Activated CD4-positive, CD25-positive, alpha-beta regulatory T cell treated with anti-CD3 and anti-CD28 coated beads, Interleukin-2, amount 50 U/mL, for 24 hours (primary cell): ENCODE measurements around the gene IFTAP.

ENCODE experiments used
- ATAC-seq, 2 donors: fragments of 150-1000 bp; cut with Tn5 transposase; one replicate each; pipeline ENCODE4 v1.10.0; 2021; ENCODE audit warnings: mild to moderate bottlenecking in 1 of 2, moderate library complexity in 1 of 2

The IFTAP gene

DNA sequence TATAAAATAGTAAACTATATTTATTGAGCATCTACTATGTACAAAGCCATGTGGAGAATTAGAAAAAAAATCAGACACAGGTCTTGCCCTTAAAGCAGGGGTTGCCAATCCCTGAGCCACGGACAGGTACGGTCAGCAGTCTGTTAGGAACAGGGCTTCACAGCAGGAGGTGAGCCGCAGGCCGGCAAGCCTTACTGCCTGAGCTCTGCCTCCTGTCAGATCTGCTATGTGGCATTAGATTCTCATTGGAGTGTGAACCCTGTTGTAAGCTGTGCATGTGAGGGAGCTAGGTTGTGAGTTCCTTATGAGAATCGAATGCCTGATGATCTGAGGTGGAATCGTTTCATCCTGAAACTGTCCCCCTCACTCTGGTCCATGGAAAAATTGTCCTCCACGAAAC lies 5.9 kb downstream of the IFTAP start:
- ATAC-seq: no peak

- ATAC-seq: no peak
These were observed 6.9 kb downstream of the IFTAP start for GRCh38 chr11:36601155-36601554.

DNA sequence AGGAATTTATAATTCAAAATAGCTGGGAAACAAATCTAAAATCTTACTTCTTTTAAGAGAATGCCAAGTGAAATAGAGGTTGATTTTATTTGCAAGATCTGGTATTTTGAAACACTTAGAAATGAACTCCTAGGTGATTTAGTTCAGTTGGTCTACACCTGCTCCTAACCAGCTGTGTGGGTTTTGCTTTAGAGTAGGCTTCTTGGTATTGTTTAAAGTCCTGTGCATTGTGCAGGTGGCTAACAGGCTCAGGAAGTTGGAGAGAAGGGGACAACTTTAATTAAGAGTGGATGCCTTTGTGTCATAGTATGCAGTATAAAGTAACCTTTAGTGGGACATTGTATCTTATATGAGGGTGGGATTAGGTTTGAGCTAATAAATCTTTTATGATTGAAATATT lies 7.8 kb downstream of the IFTAP start:
- no peak for ATAC-seq

DNA sequence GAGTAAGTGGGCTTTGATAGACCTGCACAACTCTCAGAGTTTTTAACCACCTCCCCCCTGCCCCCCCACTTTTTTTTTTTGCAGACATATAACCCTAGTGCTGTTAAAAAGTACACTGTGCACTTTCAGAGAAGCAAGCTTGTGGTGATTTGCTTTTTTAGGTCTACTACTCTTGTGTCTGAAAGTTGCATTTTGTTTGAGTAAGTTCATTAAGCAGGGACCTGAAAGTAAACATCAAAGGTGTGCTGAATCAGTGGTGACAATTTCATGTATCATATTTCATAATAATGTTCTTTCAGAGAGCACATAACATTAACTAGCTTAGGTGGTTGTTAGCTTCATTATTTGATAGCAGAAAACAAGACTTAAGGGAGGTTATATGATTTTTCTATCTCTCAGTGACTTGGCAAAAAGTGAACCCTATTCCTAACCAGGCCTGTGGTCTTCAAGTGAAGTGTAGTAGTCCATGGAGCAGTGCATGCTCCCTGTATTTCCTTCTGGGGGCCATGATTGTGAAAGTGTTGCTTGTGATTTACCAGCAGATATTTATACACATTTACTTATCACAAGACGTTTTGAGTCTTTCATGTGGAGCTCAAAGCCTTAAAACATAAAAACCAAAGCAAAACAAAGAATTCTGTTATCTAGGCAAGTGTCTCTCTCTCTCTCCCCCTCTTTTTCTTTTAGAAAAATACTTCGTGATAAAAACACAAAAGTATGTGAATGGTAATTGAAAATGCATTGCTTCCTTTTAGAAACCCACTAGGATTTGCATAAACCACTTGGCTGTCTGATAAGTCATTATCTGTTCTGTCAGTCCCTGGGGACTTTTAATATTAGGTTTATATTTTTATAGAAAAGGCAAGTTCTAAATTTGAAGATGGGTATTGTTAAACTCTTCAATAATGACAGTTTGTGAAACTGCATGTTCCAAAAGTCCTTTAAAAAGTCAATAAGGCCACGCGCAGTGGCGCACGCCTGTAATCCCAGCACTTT lies 11.2 kb downstream of the IFTAP start:
- no peak for ATAC-seq

GRCh38 chr11:36608491-36609199 lies 14.3 kb downstream of the IFTAP start:
- no peak for ATAC-seq

GRCh38 chr11:36609383-36609782 lies 15.1 kb downstream of the IFTAP start:
- no peak for ATAC-seq

DNA sequence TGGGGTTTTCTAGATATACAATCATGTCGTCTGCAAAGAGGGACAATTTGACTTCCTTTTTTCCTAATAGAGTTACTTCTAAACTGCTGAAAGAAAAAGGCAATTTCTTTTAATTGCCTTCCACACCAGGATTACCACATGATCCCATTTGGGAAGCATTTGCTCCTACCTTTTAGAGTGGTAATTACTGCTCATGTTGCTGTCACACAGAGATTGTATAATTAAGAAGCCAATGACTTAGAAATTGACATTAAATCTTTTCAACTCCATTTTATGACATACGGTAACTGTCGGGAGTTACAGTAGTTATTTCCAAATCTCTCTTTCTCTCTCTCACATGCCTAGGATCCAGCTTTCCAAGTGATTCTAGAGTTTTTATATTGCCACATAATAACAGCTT lies 21.5 kb downstream of the IFTAP start:
- ATAC-seq: no peak

DNA sequence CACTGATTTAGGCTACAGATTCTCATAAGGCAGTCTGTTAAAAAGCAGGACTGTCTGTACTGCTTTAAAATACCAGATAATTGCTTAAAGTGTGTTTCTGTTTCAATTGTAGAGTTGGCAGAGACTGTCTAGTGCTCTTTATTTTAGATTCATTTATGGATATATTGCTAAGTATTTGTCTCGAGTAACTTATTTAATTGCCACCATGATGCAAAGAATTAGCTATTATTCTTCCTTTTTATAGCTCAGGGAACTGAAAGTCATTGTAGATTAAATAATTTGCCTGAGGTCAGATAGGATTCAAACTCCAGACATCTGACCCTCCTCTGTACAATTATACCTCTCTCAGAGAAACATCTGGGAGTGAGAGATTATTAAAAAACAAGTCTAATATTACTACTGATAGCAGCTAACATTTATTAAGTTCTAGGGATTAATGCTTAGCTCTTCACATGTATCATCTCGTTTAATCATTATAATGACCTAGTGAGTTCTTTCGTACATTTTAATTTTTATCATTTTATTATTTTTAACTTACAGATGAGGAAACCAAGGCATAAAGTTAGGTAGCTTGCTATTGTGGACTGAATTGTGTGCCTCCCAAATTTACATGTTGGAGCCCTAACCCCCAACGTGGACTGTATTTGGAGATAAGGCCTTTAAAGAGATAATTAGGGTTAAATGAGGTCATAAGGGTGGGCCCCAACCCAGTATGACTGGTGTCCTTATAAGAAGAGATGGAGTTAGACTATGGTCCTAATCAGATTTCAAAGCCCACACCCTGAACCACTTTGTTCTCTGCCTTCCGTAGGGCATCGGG lies 23.5 kb downstream of the IFTAP start:
- no peak for ATAC-seq

DNA sequence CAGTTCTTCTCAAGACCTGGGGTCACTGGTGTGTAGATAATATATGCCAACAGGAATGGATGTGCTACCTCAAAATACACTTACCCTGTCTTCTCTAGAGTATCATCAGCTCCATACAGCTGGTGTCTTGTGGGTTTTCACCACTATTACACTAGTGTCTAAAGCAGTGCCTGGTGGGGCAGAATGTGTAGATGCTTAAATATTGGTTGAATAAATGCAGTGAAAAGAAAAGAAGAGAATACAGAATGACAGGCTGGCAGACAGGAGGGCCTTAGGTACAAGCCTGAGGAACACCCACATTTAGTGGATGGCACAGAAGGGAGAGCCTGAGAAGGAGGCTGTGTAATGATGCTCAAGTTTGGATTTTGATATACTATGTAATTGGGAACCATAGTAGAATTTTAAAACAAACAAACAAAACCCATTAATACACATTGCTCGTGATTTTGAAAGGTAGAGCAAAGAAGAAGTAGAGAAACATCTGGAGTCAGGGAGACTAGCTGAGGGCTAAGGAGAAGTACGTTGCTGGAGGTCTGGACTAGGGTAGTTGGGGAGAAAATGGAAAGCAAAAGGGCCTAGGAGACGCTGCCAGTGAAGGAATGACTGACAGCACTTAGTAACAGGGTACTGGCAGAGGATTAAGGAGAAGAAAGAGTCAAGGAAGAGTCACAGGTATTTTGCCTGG lies 24.2 kb downstream of the IFTAP start:
- ATAC-seq: no peak

DNA sequence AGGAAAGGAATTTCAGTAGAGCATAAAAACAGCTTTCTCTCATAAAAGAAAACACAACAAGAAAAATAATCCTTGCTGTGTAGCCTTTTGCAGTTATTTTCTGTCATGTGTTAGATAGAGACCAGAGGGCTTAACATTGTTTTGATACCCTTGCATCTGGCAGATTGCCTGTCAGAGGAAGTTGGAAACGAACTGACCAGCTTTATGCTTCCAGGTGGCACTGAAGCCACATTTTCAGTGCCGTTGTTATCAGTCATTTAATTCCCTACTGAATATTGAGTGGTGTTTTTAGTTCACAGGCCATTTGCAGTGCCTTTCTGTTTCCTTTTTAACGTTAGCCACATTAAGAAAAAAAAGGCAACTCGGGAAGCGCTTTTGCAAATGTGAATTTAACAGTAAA lies 25.2 kb downstream of the IFTAP start:
- ATAC-seq: no peak

DNA sequence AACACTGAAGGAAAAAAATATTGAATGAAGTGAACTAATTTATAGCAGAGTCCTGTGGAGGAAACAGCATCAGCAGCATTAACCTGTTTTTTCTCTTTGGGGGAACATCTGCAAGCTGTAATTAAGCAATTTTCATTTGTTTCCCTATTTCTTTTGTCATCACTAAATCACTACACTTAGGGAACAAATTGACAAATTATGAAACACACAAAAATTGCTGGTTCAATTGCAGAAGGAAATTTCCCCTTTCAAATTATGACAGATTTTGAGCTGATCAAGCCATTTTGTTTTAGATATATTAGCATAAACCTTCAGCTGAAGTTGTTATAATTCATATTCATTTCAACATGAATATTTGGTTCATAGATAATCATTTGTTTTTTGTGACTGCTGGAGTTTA lies 25.9 kb downstream of the IFTAP start:
- no peak for ATAC-seq

GRCh38 chr11:36622431-36623136 lies 28.3 kb downstream of the IFTAP start:
- ATAC-seq: no peak

DNA sequence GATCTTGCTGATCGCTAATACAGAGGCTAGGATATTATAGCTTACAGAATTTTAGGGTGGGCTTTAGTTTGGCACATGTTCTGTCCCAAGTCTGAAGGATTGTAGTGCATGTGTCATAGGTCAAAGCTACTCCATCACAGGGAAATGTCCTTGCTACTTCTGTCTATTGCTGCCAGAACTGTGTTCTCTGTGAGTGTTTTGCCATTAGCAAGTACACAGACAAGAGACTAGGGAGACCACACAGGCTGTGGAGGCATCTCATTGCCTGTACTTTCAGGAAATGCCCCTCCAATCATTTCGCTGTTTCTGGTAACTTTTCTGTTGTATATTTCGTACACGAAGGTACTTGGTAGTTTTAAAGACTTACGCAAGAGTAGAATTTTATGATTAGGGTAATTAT lies 29.2 kb downstream of the IFTAP start:
- no peak for ATAC-seq

GRCh38 chr11:36627006-36627405 lies 32.7 kb downstream of the IFTAP start:
- ATAC-seq: no peak

DNA sequence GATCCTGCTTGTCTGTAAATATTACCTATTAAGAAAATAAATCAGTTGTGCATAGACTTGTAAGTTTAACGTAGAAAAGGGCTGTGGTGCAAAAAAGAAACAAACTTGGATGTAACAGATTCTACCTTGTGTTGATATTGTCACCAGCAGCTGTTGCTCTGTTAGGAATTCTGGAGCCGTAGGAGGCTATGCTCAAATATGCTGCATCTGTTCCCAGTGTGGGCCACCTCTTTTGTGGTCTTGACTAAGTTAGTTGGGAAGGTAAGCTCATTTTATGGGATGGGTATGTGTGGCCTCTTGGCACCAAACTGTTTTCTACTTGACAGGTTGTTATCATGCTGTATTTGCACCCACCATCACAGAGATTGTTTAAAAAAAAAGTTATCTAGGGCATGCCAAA lies 33.2 kb downstream of the IFTAP start:
- no peak for ATAC-seq

GRCh38 chr11:36628141-36628540 lies 33.8 kb downstream of the IFTAP start:
- no peak for ATAC-seq

- ATAC-seq: no peak
These were observed 34.5 kb downstream of the IFTAP start for GRCh38 chr11:36628765-36629244.

DNA sequence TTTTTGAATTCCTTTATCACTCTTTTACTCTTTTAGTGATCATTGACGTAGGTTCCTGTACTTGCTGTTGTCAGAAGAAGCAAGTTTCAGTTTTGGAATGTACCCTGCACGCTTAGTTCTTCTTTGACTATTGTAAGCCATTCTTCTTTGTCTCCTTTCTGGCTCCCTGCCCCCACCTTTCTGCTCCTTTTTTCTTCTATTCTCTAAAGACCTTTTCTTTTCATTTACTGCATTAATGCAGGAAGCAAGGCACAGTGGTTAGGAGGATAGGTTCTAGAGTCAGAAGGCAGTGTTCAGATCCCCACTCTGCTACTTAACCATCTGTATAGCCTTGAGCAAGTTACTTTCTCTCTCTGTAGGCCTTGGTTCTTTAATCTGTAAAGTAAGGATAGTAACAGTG lies 37.5 kb downstream of the IFTAP start:
- no peak for ATAC-seq

DNA sequence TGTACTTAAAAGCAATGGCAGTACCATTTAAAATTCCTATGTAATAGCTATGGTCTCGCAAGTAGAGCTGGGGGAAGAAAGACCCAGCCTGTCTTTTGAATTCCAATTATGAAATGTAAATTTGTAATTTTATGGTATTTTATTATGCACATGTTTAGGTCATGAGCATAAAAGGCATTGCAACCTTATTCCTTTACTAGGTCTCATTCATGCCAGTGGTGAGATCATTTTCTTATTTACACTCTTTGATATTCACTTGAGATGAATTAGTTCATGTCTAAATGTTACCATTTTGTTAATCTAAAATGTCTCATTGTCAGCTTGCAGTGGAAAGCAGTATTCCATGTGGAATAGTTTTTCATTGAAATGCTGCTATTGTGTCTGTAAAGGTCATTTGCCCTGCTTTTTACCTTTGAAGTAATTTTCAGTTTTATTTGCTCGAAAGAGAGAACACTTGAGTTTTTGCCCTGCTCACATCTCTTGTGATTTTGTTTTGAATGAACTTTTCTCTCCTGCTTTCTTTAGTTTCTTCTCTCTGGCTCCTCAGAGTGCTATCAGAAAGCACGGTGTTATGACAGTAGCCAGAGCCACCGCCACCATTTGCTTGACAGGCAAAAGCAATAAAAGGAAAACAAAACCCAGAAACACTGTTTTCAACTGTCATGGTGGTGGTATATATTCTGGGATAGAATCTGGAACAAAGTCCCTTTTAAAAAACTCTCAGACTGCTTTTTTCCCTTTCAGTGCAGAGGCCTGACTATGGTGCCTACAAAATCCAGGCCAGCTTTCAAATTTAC lies 41.0 kb downstream of the IFTAP start:
- no peak for ATAC-seq

DNA sequence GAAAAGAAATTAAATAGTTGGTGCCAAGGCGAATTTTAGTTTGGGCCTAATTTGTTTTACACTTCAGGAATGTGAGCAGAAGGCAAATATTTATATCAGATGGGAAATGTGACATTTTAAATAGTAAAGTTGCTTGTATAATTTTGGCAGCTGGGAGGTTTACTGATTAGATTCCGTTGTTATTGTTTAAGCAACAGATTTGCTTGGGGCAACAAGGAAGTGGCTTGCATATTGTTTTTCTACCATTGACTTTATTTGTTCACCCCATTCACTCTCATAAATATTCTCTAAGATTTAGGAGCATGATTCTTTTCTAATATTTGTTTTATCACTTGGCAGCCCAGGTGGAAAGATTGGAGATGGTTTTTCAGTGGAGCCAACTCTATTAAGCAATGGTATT lies 44.3 kb downstream of the IFTAP start:
- ATAC-seq: no peak
